Globus pallidus (tissue), 1 donor: ENCODE data around the gene CCP110.

Experiments
- DNase-seq: peaks from one replicate; pipeline ENCODE4 v3.0.0-alpha.2; 2015; ENCODE audit warnings: low spot score

CCP110 gene

DNA sequence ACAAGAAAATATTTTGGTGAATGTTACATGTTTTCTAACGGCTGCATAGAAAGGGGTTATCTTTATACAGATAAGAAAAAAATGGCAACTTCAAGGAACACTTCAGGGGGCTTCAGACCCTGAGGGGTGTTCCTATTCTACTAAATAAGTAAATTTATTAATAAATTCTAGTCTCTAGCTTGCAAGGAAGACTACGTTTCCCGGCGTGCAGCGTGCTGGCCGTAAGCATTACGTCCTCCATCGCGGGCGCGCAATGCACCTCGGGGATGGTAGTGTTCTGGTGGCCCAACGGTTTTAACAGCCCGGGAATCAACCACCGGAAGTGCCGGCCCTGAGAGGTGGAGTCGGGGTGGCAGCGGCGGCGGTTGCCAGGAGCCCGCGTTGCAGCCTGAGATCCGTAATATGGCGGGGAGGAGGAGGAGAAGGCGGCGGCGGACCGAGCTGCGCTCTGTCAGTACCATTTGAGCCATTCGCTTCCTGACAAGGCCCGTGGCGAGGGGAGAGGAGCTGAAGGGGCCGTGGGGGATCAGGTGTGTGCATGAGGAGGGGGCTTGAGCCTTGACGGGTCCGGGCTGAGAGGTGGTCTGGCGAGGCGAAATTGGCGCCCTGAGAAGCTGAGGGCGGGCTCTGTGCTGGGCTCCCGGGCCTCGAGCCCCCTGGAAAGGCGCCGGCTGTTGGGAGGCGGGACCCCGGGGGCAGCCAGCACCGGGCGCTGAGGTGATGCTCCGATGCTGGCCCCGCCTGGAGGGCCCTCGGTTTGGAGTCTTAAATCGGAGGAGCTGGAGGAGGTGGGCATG is at the start of gene CCP110:
CCP110 (plus strand) TSS at position 384 of the 797 bp plus-strand sequence. CDS start 3,940 bp downstream, outside the sequence.
- peak; percentile 99 for DNase-seq

- DNase-seq = no peak
Observed at GRCh38 chr16:19474617-19475016, 49.1 kb upstream of the CCP110 start.

DNA sequence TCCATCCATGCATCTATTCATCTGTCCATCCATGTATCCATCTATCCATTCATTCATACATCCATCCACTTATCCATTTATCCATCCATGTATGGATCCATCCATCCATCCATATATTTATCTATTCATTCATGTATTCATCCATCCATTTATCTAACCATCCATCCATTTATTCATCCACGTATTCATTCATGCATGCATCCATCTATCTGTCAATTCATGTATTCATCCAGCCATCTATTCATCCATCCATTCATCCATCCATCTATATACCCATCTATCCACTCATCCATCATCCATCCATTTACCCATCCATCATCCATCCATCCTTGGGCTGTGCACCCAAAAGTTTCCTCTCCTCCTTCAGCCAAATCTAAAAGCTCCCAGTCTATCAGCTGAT is 45.2 kb upstream of the CCP110 start:
- no peak for DNase-seq

GRCh38 chr16:19479302-19479721 is 44.4 kb upstream of the CCP110 start:
- no peak for DNase-seq

GRCh38 chr16:19481296-19481695 is 42.4 kb upstream of the CCP110 start:
- no peak for DNase-seq

DNA sequence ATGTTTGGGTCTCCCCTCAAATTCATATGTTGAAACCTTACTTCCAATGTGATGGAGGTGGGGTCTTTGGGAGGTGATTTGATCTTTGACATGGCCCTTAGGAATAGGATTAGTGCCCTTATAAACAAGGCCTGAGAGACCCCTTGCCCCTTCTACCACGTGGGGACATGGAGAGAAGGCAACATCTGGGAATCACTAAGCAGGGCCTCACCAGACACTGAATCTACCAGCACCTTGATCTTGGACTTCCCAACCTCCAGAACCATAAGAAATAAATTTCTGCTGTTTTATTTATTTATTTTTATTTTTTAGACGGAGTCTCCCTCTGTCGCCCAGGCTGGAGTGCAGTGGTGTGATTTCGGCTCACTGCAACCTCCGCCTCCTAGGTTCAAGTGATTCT is 42.0 kb upstream of the CCP110 start:
- DNase-seq = no peak

GRCh38 chr16:19482291-19482690 is 41.5 kb upstream of the CCP110 start:
- no peak for DNase-seq

DNA sequence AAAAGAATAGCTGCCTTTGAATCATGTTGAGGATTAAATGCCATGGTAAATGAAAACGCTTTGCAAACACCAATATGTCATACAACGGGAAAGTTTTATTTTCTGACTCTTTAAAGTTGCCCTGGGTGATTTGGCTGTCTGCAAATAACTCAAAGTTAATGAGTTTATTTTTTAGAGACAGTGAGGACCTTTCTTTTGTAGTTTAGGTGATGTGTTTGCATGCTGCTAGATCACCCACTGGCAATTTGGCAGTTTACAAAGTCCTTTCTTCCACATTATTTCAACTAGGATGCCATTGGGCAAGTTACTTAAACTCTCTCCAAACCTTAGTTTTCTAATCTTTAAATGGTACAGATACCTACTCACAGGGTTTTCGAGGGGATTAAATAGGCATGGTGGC is 39.6 kb upstream of the CCP110 start:
- DNase-seq = no peak

- DNase-seq = no peak
Observed at GRCh38 chr16:19485611-19486010, 38.1 kb upstream of the CCP110 start.

DNA sequence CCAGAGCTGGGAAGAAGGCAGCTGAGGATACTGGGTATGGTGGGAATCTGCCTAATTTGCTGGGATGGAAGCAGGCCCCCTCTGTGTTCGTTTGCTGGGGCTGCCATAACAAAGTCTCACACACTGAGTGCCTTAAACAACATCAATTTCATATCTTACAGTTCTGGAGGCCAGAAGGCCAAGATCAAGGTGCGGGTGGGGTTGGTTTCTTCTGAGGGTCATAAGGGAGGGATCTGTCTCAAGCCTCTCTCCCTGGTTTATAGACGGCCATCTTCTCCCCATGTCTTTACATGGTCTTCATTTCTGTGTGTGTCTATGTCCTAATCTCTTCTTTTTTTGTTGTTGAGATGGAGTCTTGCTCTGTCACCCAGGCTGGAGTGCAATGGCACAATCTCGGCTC is 37.7 kb upstream of the CCP110 start:
- no peak for DNase-seq

DNA sequence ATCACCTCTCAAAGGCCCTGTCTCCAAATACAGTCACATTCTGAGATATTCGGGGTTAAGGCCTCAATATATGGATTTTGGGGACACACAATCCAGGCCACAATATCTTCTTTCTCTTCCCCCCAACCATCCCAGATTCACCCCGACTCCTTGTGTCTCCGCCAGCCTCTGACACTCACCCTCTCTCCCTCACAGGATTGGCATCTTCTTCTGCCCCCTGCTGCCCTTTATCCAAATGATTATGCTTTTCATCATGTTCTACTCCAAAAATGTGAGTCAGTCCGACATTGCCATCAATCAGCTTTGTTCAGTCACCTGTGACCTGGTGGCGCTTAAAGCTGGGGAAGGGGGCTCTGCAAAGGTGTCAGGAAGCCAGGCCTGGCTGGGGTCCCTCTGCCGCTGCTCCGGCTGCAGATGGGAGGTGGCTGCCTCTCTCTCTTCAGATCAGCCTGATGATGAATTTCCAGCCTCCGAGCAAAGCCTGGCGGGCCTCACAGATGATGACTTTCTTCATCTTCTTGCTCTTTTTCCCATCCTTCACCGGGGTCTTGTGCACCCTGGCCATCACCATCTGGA is 36.9 kb upstream of the CCP110 start:
- DNase-seq = no peak

GRCh38 chr16:19488213-19488640 is 35.5 kb upstream of the CCP110 start:
- no peak for DNase-seq

DNA sequence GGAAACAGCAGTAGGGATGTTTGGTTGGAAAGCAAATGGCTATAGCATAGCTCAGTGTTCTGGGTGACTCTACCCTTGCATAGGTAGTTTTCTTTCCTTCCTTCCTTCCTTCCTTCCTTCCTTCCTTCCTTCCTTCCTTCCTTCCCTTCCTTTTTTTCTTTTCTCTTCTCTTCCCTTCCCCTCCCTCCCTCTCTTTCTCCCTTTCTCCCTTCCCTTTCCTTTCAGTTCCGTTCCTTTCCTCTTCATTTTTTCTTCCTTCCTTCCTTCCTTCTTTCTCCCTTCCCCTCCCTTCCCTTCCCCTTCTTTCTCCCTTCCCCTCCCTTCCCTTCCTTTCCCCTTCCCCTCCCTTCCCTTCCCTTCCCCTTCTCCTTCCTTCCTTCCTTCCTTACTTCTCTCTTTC is 33.1 kb upstream of the CCP110 start:
- DNase-seq = no peak

DNA sequence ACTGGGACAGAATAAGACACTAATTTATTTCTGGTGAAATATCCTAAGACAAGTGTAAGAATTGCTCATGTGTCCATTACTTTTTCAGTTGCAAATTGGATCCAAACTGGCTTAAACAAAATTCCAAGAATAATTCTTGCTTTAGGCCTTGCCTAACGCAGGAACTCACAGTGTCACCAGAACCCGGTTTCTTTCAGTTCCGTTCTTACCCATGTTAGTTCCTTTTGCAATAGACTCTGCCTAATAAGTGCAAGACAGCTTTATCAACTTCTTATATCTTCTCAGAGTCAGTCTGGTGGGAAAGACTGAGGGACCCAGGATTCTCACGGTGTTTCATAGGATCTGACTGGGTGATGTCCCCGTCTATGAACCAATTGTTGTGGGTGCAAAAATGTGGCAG is 26.6 kb upstream of the CCP110 start:
- no peak for DNase-seq

DNA sequence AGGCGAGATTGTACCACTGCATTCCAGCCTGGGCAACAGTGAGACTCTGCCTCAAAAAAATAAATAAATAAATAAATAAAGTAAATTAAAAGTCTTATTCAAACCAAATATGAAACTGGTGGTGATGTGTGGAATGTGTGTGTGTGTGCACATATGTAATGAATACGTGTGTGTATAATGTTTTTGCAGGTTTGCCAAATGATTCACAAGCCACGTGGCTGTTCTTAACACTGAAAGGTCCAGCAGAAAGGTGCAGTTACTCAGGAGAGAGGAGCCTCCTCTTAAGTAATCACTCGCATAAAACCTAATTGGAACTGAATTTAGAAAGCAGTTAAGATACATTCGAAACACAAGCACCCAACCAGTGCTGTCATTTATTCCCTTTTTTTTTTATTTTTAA is 24.7 kb upstream of the CCP110 start:
- no peak for DNase-seq

DNA sequence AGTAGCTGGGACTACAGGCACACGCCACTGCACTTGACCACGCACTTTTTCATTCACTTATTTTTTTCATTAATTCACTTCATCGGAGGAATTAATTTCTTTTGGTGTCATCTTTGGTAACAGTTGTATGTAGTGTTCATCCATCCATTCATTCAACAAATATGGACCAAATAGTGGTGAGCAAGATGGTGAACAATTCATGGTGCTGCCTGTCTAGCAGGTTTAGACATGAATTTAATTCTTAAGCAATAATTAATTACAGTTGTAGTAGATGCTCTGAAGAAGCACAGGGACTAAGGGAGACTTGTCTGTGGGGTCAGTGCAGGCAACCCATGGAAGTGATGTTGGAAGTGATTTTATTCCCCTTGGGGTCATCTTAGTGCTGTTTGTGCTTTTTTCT is 24.3 kb upstream of the CCP110 start:
- no peak for DNase-seq

GRCh38 chr16:19502395-19503131 is 21.2 kb upstream of the CCP110 start:
- peak; percentile 75 for DNase-seq

GRCh38 chr16:19503461-19504075 is 20.2 kb upstream of the CCP110 start:
- no peak for DNase-seq

DNA sequence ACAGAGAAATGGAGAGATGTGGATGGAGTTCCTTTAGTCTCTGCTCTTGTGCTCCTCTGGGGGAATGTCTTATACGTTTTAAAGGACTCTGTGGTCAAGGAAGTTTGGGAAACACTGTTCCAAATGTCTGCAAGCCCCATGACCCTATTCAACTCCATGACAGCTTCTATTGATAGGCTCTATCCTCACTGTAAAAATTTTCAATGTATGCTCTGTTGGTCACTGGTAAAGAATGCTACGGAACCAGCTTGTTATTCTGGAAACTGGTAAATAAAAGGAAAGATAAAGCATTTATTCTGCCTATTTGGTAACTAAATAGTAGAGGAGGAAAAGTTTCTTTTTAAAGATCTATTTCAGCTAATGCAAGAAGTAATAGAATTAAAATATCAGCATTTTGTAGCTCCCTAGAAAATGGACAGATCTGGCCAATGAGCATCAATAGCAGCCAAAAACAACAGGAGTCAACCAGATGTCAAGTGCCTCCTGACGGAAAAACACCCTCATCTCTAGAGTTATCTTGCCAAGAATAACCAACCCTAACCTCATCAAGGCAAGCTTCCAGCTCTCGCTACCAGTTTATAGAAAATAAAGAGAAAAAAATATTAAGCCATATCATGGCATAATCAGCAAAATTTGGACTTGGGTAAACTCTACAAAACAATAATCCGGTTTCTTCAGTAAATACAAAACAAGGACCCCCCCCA is 18.0 kb upstream of the CCP110 start:
- DNase-seq = no peak

DNA sequence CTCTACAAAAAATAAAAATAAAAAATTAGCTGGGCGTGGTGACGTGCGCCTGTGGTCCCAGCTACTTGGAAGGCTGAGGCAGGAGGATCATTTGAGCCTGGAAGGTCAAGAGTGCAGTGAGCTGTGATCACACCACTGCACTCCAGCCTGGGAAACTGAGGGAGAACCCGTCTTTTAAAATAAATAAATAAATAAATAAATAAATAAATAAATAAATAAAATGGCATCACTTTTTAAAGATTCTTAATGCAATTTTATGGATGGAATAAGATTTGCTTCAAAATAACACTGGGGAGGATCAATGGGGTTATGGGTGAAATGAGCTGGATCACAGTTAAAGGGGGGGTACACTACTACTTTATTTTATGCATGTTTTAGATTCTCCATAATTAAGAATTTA is 16.8 kb upstream of the CCP110 start:
- DNase-seq = no peak

DNA sequence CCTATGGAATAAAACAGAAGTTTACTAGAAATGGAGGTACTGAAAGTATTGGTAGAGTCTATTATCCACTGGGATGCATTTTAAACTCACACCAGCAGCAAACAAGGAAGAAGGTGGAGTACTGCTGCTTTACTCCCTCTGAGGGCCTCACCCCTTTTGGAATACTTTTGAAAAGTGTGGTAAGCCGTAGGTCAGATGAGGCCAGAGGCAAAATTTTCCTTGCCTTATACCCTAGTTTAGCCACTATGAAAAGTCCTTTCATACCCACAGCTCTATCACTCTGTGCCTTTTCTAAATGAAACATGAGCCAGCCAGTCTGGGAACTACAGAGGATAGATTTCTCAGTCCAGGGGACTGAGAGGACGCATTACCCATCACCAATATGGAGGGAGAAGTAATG is 15.9 kb upstream of the CCP110 start:
- DNase-seq = no peak

- DNase-seq = no peak
Observed at GRCh38 chr16:19512297-19512696, 11.4 kb upstream of the CCP110 start.
